Lower leg skin (tissue), 4 donors: ENCODE measurements around the gene NPTN. TPM values are rescaled to one million over a fixed set of nuclear protein-coding genes. Genes with fewer than 3 reads are reported as not detected.
"Not testable (repeated sequence)": the region's sequence is repeated elsewhere in the genome, so short reads cannot be mapped to it uniquely, and the experiment has no call there.

Experiments
- DNase-seq, 2 donors: peaks; one replicate each; pipeline ENCODE4 v3.0.0-alpha.2; 2019; ENCODE audit warnings: low spot score in 2 of 2
- H3K4me3 ChIP-seq: fragments of 200-600 bp; sonication (generic); 2 replicates; pipeline ENCODE4 v1.5.1; 2017; ENCODE audit warnings: mild to moderate bottlenecking, low read depth; ENCODE audit not compliant: poor library complexity, severe bottlenecking
- POLR2A ChIP-seq, 2 donors: fragments of 450-650 bp; IDR thresholded peaks; one replicate each; pipeline ENCODE4 v1.6.1; 2016 to 2017; ENCODE audit warnings: antibody characterized with exemption in 2 of 2, mild to moderate bottlenecking in 1 of 2, moderate library complexity in 1 of 2
- WGBS, 2 donors: methylation state at CpG; one replicate each; pipeline ENCODE4 v1.1.5; 2018; 5-methylcytosine and 5-hydroxymethylcytosine counted together
- intact Hi-C: fragments of 100-400 bp; cut with DNase I; formaldehyde crosslinking; loops from one replicate; pipeline ENCODE4 v1.15.0; 2023; ENCODE audit warnings: low total_unique reads
- total RNA-seq, 4 donors: library from RNA; depleted of rRNA; stranded (reverse); fragments of >200 nt; gene quantifications; one replicate each; pipeline ENCODE4 v1.1.0, GENCODE V29; 2016
- TF ChIP-seq, protein P1 (sequence below), 3 donors: fragments of 450-650 bp; IDR thresholded peaks; one replicate each; pipeline ENCODE4 v1.5.1; 2016; ENCODE audit warnings: antibody characterized with exemption in 3 of 3, mild to moderate bottlenecking in 3 of 3, moderate library complexity in 2 of 3

Gene NPTN
- total RNA-seq, 4 donors from 2014 or later, result 124 to 181 (median 150) TPM

DNA sequence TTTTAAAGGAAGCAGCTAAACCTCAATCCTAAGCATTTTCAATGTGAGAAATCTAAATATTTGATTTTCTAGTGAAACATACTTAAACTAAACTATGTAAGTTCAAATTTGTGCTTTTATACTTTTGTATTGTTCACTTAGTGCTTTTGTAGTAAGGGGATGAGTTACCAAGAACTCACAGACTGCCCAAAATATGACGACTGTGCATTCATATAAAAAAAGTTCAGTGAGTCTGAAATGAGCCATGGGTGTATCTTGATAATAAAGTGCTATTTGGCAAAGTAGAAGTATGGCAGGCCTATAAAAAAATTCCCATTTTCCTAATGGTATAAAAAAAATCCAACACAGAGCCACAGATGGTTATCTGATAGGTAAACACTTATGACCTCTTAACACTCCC, 66.2 kb downstream of the NPTN start:
- 51 to 65% methylated on average over 1 of the region's 1 CpG for WGBS, 2 donors
- TF ChIP-seq, protein P1, sequence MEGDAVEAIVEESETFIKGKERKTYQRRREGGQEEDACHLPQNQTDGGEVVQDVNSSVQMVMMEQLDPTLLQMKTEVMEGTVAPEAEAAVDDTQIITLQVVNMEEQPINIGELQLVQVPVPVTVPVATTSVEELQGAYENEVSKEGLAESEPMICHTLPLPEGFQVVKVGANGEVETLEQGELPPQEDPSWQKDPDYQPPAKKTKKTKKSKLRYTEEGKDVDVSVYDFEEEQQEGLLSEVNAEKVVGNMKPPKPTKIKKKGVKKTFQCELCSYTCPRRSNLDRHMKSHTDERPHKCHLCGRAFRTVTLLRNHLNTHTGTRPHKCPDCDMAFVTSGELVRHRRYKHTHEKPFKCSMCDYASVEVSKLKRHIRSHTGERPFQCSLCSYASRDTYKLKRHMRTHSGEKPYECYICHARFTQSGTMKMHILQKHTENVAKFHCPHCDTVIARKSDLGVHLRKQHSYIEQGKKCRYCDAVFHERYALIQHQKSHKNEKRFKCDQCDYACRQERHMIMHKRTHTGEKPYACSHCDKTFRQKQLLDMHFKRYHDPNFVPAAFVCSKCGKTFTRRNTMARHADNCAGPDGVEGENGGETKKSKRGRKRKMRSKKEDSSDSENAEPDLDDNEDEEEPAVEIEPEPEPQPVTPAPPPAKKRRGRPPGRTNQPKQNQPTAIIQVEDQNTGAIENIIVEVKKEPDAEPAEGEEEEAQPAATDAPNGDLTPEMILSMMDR (IDR thresholded peaks at IDR 0.05), result no peak
- no peak for TF ChIP-seq POLR2A (IDR thresholded peaks at IDR 0.05)
- intact Hi-C loops, result no loop called here
- no peak for DNase-seq
- no peak overlapping the region for H3K4me3 ChIP-seq

DNA sequence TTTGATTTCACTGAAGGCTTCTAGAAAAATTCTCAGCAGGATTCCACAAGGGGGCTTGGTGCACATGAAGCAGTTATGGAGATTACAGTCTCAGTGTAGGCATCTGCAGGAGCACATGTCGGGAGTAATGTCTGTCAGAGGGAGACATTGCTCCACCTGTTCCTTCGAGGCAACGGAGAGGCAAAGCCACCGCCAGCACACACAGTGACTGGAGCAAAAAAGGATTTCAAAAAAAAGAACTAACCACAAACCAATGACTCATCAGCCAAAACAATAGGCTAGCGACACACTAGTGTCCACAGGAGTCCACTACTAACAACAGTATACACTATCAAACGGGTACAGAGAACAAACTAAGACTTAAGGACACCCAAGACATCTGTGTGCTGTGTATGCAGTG, 68.9 kb downstream of the NPTN start:
- intact Hi-C loops, result loop anchor here (5.0 kb wide), 2 partner anchors 78 to 133 kb away; no protein-coding TSS in a partner anchor
- DNase-seq, result no peak
- no peak overlapping the region for H3K4me3 ChIP-seq
- TF ChIP-seq, protein P1 (IDR thresholded peaks at IDR 0.05), result no peak
- TF ChIP-seq POLR2A (IDR thresholded peaks at IDR 0.05), result no peak
- WGBS, 2 donors, result 34 to 43% methylated on average over 6 of the region's 6 CpGs

DNA sequence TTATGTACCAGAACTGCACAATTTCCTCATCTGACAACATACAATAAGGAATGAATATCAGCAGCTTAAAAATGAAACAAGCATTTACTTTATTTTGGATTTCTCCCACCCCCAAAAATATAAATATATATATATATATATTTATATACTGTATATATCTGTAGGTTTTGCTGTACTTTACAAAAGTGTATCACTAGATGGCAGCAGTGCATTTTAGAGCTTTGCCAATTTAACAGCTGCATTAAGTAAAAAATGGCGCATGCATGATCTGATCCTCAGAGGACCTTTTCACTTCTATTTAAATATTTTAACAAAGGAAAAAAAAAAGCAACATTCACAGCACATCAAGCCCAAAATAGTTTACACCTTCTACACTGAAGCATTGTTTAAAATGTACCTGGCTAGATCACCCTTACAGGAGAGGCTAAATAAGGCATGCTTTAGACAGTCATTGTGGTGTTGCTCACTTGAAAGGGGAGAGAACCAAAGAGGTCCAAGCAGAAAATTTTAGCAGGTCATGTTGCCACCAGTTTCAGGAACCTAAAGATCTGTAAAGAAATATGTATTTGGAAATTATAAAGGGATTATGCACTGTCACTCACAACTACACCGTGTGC, 72.6 kb downstream of the NPTN start:
- DNase-seq, result no peak
- H3K4me3 ChIP-seq, result no peak overlapping the region
- intact Hi-C loops, result loop anchor here (5.0 kb wide), 2 partner anchors 82 to 137 kb away; no protein-coding TSS in a partner anchor
- TF ChIP-seq, protein P1 (IDR thresholded peaks at IDR 0.05), result no peak
- WGBS, 2 donors, result 51 to 55% methylated on average over 2 of the region's 2 CpGs

DNA sequence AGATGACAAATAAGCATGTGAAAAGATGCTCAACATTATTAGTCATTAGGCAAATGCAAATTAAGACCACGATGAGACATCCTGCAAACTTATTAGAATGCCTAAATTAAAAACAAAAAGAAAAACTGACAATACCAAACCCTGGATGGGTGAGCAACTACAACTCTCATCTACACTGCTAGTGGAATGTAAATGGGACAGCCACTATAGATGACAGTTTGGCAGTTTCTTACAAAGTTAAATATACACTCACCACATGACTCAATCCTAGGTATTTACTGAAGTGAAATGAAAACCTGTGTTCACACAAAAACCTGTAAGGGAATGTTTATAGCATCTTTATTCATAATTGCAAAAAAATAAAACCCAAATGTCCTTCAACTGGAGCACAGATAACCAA, 74.7 kb downstream of the NPTN start:
- WGBS, 2 donors, result 51 to 66% methylated on average over 1 of the region's 1 CpG
- intact Hi-C loops, result loop anchor here (10.0 kb wide), 1 partner anchor 346 kb away; no protein-coding TSS in a partner anchor
- TF ChIP-seq, protein P1 (IDR thresholded peaks at IDR 0.05), result no peak
- TF ChIP-seq POLR2A (IDR thresholded peaks at IDR 0.05), result no peak
- H3K4me3 ChIP-seq, result no peak overlapping the region
- DNase-seq, result no peak

DNA sequence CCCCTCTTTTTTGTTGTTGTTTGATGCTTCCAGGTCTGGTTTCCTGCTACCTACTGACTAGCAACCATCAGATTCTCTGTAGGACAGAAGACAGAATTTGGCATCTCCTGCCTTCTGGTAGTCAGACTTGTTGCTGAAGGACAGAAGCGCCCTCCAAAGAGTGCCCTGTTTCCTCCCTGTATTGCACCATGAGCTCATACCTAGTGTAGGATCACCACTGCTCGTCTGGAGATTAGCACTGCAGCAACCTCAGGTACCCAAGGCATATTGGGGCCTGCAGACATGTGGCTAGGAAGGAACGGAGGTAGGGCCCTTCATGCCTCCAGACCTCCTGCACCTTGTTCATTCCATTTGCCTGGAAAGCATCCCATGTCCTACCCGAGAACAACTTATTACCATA, 78.1 kb downstream of the NPTN start:
- intact Hi-C loops, result loop anchor here (10.0 kb wide), 1 partner anchor 350 kb away; no protein-coding TSS in a partner anchor
- WGBS, 2 donors, result 83 to 95% methylated on average over 4 of the region's 4 CpGs
- TF ChIP-seq, protein P1 (IDR thresholded peaks at IDR 0.05), result no peak
- no peak for TF ChIP-seq POLR2A (IDR thresholded peaks at IDR 0.05)
- no peak overlapping the region for H3K4me3 ChIP-seq
- DNase-seq, result no peak

DNA sequence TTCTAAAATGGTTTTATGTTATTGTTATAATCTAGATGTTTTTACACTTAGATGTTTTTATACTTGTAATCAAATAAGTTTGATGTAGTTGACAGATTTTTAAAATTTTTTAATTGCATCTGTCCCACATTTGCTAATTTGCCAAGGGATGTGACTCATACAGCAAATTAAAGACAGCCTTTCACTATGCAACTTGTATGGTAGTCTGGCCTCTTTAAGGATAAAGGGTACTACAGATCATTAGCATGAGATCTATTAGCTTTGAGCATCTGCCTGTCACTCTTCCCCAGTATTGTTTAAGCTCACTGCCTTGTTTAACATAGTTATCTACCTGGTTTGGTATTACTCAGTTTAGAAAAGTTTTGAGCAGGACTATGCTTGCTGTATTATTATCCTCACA, 83.0 kb downstream of the NPTN start:
- H3K4me3 ChIP-seq, result no peak overlapping the region
- TF ChIP-seq POLR2A (IDR thresholded peaks at IDR 0.05), result no peak
- TF ChIP-seq, protein P1 (IDR thresholded peaks at IDR 0.05), result no peak
- no peak for DNase-seq
- intact Hi-C loops, result loop anchor here (10.0 kb wide), 1 partner anchor 355 kb away; no protein-coding TSS in a partner anchor

DNA sequence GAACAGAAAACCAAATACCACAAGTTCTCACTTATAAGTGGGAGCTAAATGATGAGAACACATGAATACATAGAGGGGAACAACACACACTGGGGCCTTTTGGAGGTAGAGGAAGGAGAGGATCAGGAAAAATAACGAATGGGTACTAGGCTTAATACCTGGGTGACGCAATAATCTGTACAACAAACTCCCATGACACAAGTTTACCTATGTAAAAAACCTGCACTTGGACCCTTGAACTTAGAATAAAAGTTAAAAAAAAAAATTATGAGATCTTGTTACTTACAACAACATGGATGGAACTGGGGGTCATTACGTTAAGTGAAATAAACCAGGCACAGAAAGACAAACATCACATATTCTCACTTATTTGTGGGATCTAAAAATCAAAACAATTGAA, 84.3 kb downstream of the NPTN start:
- intact Hi-C loops, DNase-seq, H3K4me3 ChIP-seq: not testable (repeated sequence)
- 88 to 90% methylated on average over 3 of the region's 3 CpGs for WGBS, 2 donors
